Measurements from ENCODE around the gene SEMA5A. TPM values are rescaled to one million over a fixed set of nuclear protein-coding genes. Genes with fewer than 3 reads are reported as not detected.

Gene SEMA5A
- total RNA-seq, 2 donors from 2014 or later: 13.3 to 17.6 TPM

- TF ChIP-seq CTCF (IDR thresholded peaks at IDR 0.05): no peak
- no peaks in the 10 kb centered on the region for H3K36me3 ChIP-seq
- DNase-seq (ENCODE audit: low spot score) (no peak), ATAC-seq (ENCODE audit: insufficient number of reproducible peaks, low FRiP score, low read depth) (no peak)
- no peaks in the 10 kb centered on the region for H3K27me3 ChIP-seq (replicated peaks; ENCODE audit: insufficient read depth)
- H3K4me1 ChIP-seq (ENCODE audit: control insufficient read depth in 1 of 2, low read depth in 2 of 2): peaks cover 0 to 3% of the 10 kb centered on the region in 2 donors
- no peak overlapping the region for H3K27ac ChIP-seq
- no peak overlapping the region for H3K4me3 ChIP-seq
- H3K9me3 ChIP-seq: no peaks in the 10 kb centered on the region
Observed at GRCh38 chr5:9335269-9335668, 210.6 kb downstream of the SEMA5A start.

- Histone ChIP-seq H3K36me3 (no peaks in the 10 kb centered on the region), H3K4me1 (ENCODE audit: control insufficient read depth in 1 of 2, low read depth in 2 of 2) (no peaks in the 10 kb centered on the region), H3K27ac (no peak overlapping the region), H3K27me3 (replicated peaks; ENCODE audit: insufficient read depth) (no peaks in the 10 kb centered on the region), H3K9me3 (no peaks in the 10 kb centered on the region), H3K4me3 (no peak overlapping the region)
- no peak for DNase-seq (ENCODE audit: low spot score)
- ATAC-seq (ENCODE audit: insufficient number of reproducible peaks, low FRiP score, low read depth): no peak
- TF ChIP-seq CTCF (IDR thresholded peaks at IDR 0.05): no peak
Observed at GRCh38 chr5:9332026-9332425, 213.8 kb downstream of the SEMA5A start.

GRCh38 chr5:9331372-9331771, 214.5 kb downstream of the SEMA5A start:
- TF ChIP-seq CTCF (IDR thresholded peaks at IDR 0.05): no peak
- no peak for ATAC-seq (ENCODE audit: insufficient number of reproducible peaks, low FRiP score, low read depth)

GRCh38 chr5:9329125-9329524, 216.8 kb downstream of the SEMA5A start:
- Histone ChIP-seq H3K36me3 (no peaks in the 10 kb centered on the region), H3K4me3 (no peak overlapping the region), H3K4me1 (ENCODE audit: control insufficient read depth in 1 of 2, low read depth in 2 of 2) (no peaks in the 10 kb centered on the region), H3K9me3 (no peaks in the 10 kb centered on the region), H3K27me3 (replicated peaks; ENCODE audit: insufficient read depth) (no peaks in the 10 kb centered on the region), H3K27ac (no peak overlapping the region)
- no peak for TF ChIP-seq CTCF (IDR thresholded peaks at IDR 0.05)
- DNase-seq (ENCODE audit: low spot score): no peak
- ATAC-seq (ENCODE audit: insufficient number of reproducible peaks, low FRiP score, low read depth): no peak

More at GRCh38 chr5:9331372-9331771, 214.5 kb downstream of the SEMA5A start:
- H3K4me3 ChIP-seq: no peak overlapping the region
- DNase-seq (ENCODE audit: low spot score): no peak
- no peaks in the 10 kb centered on the region for H3K36me3 ChIP-seq
- no peak overlapping the region for H3K27ac ChIP-seq
- H3K9me3 ChIP-seq: no peaks in the 10 kb centered on the region
- no peaks in the 10 kb centered on the region for H3K4me1 ChIP-seq (ENCODE audit: control insufficient read depth in 1 of 2, low read depth in 2 of 2)
- H3K27me3 ChIP-seq (replicated peaks; ENCODE audit: insufficient read depth): no peaks in the 10 kb centered on the region

GRCh38 chr5:9325549-9325948, 220.3 kb downstream of the SEMA5A start:
- TF ChIP-seq CTCF (IDR thresholded peaks at IDR 0.05): no peak
- no peak overlapping the region for H3K4me3 ChIP-seq
- H3K9me3 ChIP-seq: no peaks in the 10 kb centered on the region
- no peak overlapping the region for H3K27ac ChIP-seq
- no peaks in the 10 kb centered on the region for H3K4me1 ChIP-seq (ENCODE audit: control insufficient read depth in 1 of 2, low read depth in 2 of 2)
- no peaks in the 10 kb centered on the region for H3K27me3 ChIP-seq (replicated peaks; ENCODE audit: insufficient read depth)
- ATAC-seq (ENCODE audit: insufficient number of reproducible peaks, low FRiP score, low read depth) (no peak), DNase-seq (ENCODE audit: low spot score) (no peak)
- H3K36me3 ChIP-seq: no peaks in the 10 kb centered on the region
